ENCODE data around the gene UVRAG.

UVRAG gene

GRCh38 chr11:75783416-75784084, 31.5 kb upstream of the UVRAG start:
- in situ Hi-C loops (cut with MboI; ENCODE audit: low sequenced_read_pairs), result no loop called here

DNA sequence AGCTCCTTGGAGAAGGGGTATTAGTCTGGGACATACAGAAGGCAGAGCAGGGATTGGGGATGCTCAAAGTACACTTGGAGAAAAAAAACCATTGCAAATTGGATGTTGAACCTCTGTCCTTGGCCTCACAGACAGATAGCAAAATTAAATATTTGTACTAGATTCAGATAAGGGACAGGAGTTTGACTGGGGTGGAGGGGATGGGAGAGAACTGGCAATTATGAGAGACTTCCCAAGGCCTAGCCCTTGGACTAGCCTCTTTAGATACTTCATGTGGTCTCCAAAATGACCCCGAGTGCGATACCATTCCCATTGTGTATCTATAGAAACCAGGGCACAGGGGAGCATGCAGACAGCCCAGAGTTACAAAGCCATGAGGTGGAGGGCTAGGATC, 30.9 kb upstream of the UVRAG start:
- in situ Hi-C loops (cut with MboI; ENCODE audit: low sequenced_read_pairs), result no loop called here

DNA sequence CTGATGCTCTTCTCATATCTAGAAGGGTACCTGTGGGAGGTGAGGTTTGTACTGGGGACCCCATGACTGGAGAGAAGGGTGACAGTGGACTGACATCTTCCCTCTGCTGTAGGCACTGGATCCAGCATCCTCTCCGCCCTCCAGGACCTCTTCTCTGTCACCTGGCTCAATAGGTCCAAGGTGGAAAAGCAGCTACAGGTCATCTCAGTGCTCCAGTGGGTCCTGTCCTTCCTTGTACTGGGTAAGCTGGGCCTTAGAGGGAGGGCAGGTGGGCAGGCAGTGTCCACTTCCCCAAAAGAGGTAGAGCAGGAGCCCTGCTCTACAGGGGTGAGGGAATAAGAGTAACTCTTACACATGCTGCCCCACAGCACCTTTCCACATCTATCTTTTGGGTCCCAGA, 30.5 kb upstream of the UVRAG start:
- in situ Hi-C loops (cut with MboI; ENCODE audit: low sequenced_read_pairs), result no loop called here

- in situ Hi-C loops (cut with MboI; ENCODE audit: low sequenced_read_pairs), result no loop called here
Observed at GRCh38 chr11:75785187-75785586, 29.8 kb upstream of the UVRAG start.

- in situ Hi-C loops (cut with MboI; ENCODE audit: low sequenced_read_pairs), result no loop called here
Observed at GRCh38 chr11:75786101-75786736, 28.8 kb upstream of the UVRAG start.

GRCh38 chr11:75789521-75789920, 25.5 kb upstream of the UVRAG start:
- in situ Hi-C loops (cut with MboI; ENCODE audit: low sequenced_read_pairs), result no loop called here

GRCh38 chr11:75790986-75791385, 24.0 kb upstream of the UVRAG start:
- in situ Hi-C loops (cut with MboI; ENCODE audit: low sequenced_read_pairs), result no loop called here

GRCh38 chr11:75792127-75792731, 22.8 kb upstream of the UVRAG start:
- in situ Hi-C loops (cut with MboI; ENCODE audit: low sequenced_read_pairs), result no loop called here

DNA sequence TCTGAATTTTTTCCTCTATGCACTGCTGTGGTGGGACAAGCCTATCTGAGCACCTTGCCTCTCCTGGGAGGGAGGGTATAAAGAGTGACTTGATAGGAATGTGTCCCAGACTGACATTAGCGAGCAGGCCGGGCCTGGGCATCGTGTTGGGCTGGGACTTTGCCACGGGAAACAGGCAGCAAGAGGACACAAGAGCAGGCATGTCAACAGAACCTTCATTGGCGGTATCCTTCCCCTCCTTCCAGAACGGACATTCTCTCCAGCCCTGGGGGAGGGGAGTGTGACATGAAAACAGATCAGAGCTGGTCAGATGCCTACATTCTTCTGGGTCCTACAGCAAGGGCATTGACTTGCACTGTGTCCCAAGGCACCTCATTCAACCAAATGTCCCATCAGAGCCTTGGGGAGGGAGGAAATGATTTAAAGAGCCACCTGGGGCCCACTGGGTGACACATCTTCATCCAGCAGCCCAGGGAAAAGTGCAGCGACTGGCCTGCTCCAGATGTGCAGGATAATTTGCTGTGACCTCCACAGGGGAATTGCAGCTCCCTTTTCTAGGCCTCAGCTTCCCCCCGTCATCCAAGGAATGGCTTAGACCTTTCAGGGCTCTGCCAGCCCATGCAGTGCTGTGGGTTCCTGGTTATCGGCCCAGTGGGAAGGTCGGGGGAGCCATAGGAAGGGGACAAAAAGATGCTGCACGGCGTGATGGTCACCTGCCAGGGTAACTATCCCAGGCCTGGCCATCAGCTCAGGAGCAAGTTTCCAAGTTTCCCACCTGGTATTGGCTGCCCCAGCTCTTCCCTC, 21.8 kb upstream of the UVRAG start:
- in situ Hi-C loops (cut with MboI; ENCODE audit: low sequenced_read_pairs), result no loop called here

- in situ Hi-C loops (cut with MboI; ENCODE audit: low sequenced_read_pairs), result no loop called here
Observed at GRCh38 chr11:75793966-75794365, 21.0 kb upstream of the UVRAG start.

DNA sequence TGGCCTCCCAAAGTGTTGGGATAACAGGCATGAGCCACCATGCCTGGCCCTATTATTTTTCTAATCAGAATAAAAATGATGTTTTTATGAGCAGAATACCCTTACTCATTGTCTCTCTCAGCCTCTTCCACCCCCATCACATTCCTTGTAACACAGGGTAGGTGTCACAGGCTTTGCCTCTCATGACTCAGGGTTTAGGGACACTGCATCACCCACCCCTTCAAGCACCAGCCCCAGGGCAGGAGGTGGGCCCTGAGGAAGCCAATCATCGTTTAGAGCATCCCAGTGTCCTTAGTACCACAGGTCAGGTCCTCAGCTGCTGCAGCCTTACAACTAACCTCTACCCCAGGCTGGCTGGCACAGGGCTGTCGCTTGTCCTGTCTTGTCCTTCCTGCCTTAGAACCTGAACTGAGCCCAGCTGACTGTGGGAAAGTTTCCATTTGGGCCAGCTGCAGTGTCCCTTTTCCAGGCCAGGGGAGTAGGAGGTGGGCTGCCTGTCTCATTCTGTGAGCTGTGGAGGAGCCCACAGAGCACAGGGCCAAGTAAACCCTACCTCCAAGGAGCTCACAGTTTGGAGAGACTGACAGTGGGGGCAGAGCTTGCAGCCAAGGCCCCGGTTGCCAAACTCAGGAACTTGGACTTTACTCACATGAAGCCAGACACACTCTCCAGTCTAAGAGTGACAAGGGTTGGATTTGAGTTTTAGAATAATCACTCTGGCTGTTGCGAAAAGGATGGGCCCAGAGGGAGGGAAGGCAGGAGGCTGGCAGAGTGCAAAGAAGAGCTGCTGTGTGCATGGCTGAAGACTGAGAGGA, 19.5 kb upstream of the UVRAG start:
- in situ Hi-C loops (cut with MboI; ENCODE audit: low sequenced_read_pairs), result no loop called here

GRCh38 chr11:75796091-75796435, 18.9 kb upstream of the UVRAG start:
- in situ Hi-C loops (cut with MboI; ENCODE audit: low sequenced_read_pairs), result no loop called here

GRCh38 chr11:75797116-75797515, 17.9 kb upstream of the UVRAG start:
- in situ Hi-C loops (cut with MboI; ENCODE audit: low sequenced_read_pairs), result no loop called here

DNA sequence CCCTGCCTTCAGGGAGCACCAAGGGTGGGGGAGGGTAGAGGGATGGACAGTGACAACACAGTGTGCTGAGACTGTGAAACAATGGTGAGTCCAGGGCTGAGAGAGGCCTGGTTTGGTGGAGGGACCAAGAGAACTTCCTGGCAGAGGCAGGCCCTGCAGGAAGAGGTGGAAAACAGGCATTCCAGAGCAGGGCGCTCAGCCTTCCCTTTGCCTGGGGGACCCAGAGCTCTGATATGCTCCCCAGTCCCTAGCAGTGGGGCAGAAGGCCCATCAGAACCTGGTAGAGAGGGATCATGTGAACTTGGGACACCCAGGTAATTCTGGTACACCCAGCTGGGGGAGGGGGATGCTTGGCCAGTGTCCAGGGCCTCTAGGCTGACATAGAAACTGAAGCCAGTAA, 17.2 kb upstream of the UVRAG start:
- in situ Hi-C loops (cut with MboI; ENCODE audit: low sequenced_read_pairs), result no loop called here

DNA sequence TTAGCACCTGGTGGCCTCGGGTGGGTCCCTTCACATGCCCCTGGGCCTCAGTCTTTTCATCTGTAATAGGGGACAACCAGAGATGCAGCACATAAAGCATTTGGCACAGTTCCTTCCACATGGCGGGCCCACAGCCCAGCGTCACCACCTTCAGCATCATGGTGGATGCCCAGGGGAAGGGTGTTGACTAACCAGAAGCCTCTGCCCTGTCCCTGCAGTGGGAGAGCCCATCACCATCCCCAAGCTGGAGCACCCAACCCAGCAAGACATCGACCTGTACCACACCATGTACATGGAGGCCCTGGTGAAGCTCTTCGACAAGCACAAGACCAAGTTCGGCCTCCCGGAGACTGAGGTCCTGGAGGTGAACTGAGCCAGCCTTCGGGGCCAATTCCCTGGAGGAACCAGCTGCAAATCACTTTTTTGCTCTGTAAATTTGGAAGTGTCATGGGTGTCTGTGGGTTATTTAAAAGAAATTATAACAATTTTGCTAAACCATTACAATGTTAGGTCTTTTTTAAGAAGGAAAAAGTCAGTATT, 14.8 kb upstream of the UVRAG start:
- in situ Hi-C loops (cut with MboI; ENCODE audit: low sequenced_read_pairs), result no loop called here

DNA sequence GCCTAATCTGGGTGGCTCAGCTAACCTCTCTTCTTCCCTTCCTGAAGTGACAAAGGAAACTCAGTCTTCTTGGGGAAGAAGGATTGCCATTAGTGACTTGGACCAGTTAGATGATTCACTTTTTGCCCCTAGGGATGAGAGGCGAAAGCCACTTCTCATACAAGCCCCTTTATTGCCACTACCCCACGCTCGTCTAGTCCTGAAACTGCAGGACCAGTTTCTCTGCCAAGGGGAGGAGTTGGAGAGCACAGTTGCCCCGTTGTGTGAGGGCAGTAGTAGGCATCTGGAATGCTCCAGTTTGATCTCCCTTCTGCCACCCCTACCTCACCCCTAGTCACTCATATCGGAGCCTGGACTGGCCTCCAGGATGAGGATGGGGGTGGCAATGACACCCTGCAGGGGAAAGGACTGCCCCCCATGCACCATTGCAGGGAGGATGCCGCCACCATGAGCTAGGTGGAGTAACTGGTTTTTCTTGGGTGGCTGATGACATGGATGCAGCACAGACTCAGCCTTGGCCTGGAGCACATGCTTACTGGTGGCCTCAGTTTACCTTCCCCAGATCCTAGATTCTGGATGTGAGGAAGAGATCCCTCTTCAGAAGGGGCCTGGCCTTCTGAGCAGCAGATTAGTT, 14.2 kb upstream of the UVRAG start:
- in situ Hi-C loops (cut with MboI; ENCODE audit: low sequenced_read_pairs), result no loop called here

DNA sequence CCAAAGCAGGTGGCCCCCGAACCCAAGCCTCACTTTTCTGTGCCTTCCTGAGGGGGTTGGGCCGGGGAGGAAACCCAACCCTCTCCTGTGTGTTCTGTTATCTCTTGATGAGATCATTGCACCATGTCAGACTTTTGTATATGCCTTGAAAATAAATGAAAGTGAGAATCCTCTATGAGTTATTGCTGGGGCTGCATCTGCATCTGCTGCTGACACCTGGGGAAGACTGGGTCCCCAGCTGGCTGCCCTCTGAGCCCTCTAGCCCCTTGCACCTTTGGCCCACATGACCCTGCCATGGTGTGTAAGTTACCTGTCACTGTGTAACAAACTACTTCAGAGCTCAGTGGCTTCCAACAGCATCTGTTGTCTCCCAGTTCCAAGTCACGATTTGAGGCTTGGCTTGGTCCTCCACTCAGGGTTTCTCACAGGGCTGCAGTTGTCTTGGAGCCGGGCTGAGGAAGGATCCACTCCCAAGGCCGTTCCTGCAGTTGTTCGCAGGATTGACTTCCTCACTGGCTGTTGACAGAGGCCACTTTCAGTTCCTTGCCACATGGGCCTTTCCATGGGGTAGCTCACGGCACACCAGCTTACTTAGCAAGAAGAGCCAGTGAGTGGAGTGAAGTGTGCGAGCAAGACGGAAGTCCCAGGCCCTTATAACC, 13.5 kb upstream of the UVRAG start:
- in situ Hi-C loops (cut with MboI; ENCODE audit: low sequenced_read_pairs), result no loop called here

DNA sequence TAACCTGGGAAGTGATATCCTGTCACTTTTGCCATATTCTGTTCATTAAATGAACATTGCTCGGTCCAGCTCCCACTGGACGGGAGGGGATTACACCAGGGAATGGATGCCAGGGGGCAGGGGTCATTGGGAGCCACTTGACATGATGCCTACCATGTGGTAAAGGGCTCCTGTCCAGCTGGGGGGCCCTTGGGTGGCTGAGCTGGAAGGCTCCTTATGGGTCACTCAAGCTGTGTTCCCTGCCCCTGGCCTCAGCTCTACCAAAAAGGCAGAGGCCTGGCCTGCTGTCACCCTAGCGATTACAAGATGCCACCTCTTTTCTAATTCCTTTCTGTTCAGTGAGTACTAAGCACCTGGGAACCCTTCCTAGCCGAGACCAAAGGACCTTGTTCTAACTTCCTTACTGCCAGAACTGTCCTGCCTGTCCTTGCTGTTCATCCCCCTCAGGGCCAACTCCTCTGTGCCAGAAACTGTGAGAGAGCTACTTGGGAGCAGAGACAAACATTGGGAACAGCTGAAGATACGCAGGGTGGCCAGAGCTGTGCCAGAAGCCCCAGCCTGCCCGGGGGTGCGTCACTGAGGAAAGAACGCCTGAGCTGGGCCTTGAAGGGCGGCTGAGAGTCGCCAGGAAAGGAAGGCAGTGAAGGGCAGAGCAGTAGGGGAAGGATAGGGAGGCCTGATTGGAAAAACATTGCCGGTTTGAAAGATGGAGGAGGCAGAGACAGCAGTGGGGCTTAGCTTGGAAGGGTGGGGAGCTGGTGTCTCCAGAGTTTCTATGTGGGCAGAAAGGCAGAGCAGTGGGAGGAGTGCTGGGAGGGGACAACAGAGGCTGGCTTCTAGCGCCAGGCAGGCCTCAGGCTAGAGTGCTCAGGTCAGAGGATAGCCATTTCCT, 12.7 kb upstream of the UVRAG start:
- in situ Hi-C loops (cut with MboI; ENCODE audit: low sequenced_read_pairs), result no loop called here

All from hTERT RPE-1 (cell line).